ENCODE results near the gene NEK10.

The NEK10 gene

GRCh38 chr3:27285668-27286067 lies 83.5 kb downstream of the NEK10 start:
- Histone ChIP-seq H3K9me3 (ENCODE audit: control insufficient read depth, insufficient read depth, low read length) (no peaks in the 10 kb centered on the region), H3K27me3 (ENCODE audit: control insufficient read depth, insufficient read depth, low read length) (no peaks in the 10 kb centered on the region), H3K4me3 (ENCODE audit: low read length) (no peak overlapping the region), H3K4me1 (ENCODE audit: control insufficient read depth, insufficient read depth, low read length) (no peaks in the 10 kb centered on the region), H3K27ac (ENCODE audit: low read length) (no peak overlapping the region), H3K36me3 (ENCODE audit: control insufficient read depth, insufficient read depth, low read length) (no peaks in the 10 kb centered on the region)
- DNase-seq (ENCODE audit: low read depth, low spot score): no peak

DNA sequence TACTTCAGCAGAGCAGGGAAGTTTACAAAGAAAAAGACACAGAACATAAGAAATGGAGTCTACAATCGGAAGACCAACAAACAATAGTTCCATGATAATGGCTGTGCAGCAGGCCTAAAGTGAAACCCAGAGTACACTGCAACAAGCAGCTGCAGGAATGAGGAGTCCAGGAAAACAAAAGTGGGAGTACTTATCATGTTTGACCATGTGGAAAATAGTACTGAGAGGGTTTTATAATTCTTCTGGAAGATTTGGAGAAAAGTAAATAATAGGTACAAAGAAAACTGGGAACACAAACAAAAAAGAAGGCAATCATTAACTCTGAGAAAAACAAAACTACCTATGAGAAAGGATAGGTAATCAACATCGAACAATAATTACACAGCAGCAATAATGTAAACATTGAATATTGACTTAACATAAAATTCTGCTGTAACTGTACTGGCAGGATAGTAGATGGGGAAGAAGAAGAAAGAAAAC lies 87.5 kb downstream of the NEK10 start:
- no CpG with 5 or more reads among the region's 2 CpGs for WGBS (ENCODE audit: insufficient coverage, insufficient read length)
- Histone ChIP-seq H3K4me3 (ENCODE audit: low read length) (no peak overlapping the region), H3K27me3 (ENCODE audit: control insufficient read depth, insufficient read depth, low read length) (no peaks in the 10 kb centered on the region), H3K36me3 (ENCODE audit: control insufficient read depth, insufficient read depth, low read length) (no peaks in the 10 kb centered on the region), H3K27ac (ENCODE audit: low read length) (no peak overlapping the region), H3K4me1 (ENCODE audit: control insufficient read depth, insufficient read depth, low read length) (no peaks in the 10 kb centered on the region), H3K9me3 (ENCODE audit: control insufficient read depth, insufficient read depth, low read length) (no peaks in the 10 kb centered on the region)
- no peak for DNase-seq (ENCODE audit: low read depth, low spot score)

DNA sequence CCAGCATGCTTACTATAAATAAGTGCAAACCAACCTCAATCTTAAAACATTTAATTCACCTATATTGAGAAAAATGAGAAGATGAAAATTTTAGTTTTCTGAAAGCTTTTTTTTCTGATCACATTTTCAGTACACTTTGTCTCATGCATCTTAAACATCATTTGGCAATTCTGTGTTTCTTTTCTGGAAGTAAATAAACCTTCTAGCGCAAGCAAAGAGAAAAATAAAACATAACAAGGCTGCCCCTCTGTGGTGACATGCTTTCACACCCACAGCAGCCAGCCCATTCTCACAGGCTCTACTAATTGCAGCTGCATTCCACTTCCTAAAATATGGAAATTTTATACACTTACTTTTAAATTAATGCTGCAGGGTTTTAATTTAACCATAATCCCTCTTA lies 90.1 kb downstream of the NEK10 start:
- no peak overlapping the region for H3K27ac ChIP-seq (ENCODE audit: low read length)
- no peaks in the 10 kb centered on the region for H3K27me3 ChIP-seq (ENCODE audit: control insufficient read depth, insufficient read depth, low read length)
- WGBS (ENCODE audit: insufficient coverage, insufficient read length): no CpG with 5 or more reads among the region's 1 CpG

GRCh38 chr3:27278383-27279055 lies 90.7 kb downstream of the NEK10 start:
- H3K27ac ChIP-seq (ENCODE audit: low read length): no peak overlapping the region
- no CpG with 5 or more reads among the region's 3 CpGs for WGBS (ENCODE audit: insufficient coverage, insufficient read length)
- H3K9me3 ChIP-seq (ENCODE audit: control insufficient read depth, insufficient read depth, low read length): no peaks in the 10 kb centered on the region
- no peaks in the 10 kb centered on the region for H3K27me3 ChIP-seq (ENCODE audit: control insufficient read depth, insufficient read depth, low read length)
- no peak for DNase-seq (ENCODE audit: low read depth, low spot score)
- H3K4me3 ChIP-seq (ENCODE audit: low read length): no peak overlapping the region
- H3K36me3 ChIP-seq (ENCODE audit: control insufficient read depth, insufficient read depth, low read length): no peaks in the 10 kb centered on the region
- H3K4me1 ChIP-seq (ENCODE audit: control insufficient read depth, insufficient read depth, low read length): no peaks in the 10 kb centered on the region

More for the DNA sequence above, 90.1 kb downstream of the NEK10 start:
- Histone ChIP-seq H3K36me3 (ENCODE audit: control insufficient read depth, insufficient read depth, low read length) (no peaks in the 10 kb centered on the region), H3K9me3 (ENCODE audit: control insufficient read depth, insufficient read depth, low read length) (no peaks in the 10 kb centered on the region), H3K4me1 (ENCODE audit: control insufficient read depth, insufficient read depth, low read length) (no peaks in the 10 kb centered on the region), H3K4me3 (ENCODE audit: low read length) (no peak overlapping the region)
- no peak for DNase-seq (ENCODE audit: low read depth, low spot score)

DNA sequence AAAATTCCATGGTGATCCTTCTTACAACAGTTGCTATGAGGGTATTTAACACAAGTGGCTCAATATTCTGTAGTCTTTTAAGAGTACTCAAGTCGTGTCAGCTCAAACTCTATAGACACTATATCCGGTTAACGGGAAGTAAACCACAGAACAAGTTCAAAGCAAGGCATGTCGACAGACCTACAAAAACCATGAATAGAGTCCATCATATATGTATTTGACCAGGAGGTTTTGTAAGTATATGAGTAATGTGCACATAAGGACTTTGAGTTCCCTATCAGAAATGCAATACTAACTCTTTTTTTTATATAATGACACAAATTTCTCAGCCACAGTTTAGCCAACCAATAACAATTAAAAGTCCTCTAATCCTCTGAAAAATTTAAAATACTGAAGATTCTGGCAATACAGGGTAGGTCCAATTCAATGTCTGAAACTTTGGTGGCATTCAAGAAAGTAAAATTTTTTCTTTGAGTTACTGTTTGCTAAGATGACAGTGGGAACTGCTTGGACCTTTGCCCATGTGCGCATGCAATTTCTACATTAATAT lies 93.7 kb downstream of the NEK10 start:
- no peak overlapping the region for H3K4me3 ChIP-seq (ENCODE audit: low read length)
- no peak for DNase-seq (ENCODE audit: low read depth, low spot score)
- H3K27me3 ChIP-seq (ENCODE audit: control insufficient read depth, insufficient read depth, low read length): no peaks in the 10 kb centered on the region
- no CpG with 5 or more reads among the region's 5 CpGs for WGBS (ENCODE audit: insufficient coverage, insufficient read length)
- H3K4me1 ChIP-seq (ENCODE audit: control insufficient read depth, insufficient read depth, low read length): no peaks in the 10 kb centered on the region
- no peaks in the 10 kb centered on the region for H3K36me3 ChIP-seq (ENCODE audit: control insufficient read depth, insufficient read depth, low read length)
- no peaks in the 10 kb centered on the region for H3K9me3 ChIP-seq (ENCODE audit: control insufficient read depth, insufficient read depth, low read length)
- no peak overlapping the region for H3K27ac ChIP-seq (ENCODE audit: low read length)

GRCh38 chr3:27271890-27272289 lies 97.3 kb downstream of the NEK10 start:
- H3K27me3 ChIP-seq (ENCODE audit: control insufficient read depth, insufficient read depth, low read length): no peaks in the 10 kb centered on the region
- H3K9me3 ChIP-seq (ENCODE audit: control insufficient read depth, insufficient read depth, low read length): no peaks in the 10 kb centered on the region
- H3K4me1 ChIP-seq (ENCODE audit: control insufficient read depth, insufficient read depth, low read length): no peaks in the 10 kb centered on the region
- H3K4me3 ChIP-seq (ENCODE audit: low read length): no peak overlapping the region
- H3K27ac ChIP-seq (ENCODE audit: low read length): no peak overlapping the region
- DNase-seq (ENCODE audit: low read depth, low spot score): no peak
- H3K36me3 ChIP-seq (ENCODE audit: control insufficient read depth, insufficient read depth, low read length): no peaks in the 10 kb centered on the region

DNA sequence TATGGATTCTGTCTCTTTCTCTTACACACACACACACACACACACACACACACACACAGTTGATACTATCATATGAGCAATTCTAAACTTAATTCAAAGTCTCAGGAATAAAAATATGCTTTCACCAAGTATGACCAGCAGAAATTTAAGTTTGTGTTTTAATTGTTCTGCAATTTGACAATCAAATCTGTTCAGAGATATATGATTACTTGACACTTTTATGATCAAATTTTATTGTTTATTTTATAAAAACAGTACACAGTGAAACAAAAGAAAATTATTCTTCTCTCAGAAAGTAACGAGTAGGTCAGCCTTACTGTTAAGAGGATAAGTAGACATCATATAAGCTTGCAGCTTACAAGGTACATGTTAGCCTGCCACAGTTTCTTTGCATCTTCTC lies 114.3 kb downstream of the NEK10 start:
- H3K9me3 ChIP-seq (ENCODE audit: control insufficient read depth, insufficient read depth, low read length): no peaks in the 10 kb centered on the region
- no peak for DNase-seq (ENCODE audit: low read depth, low spot score)
- no peaks in the 10 kb centered on the region for H3K4me1 ChIP-seq (ENCODE audit: control insufficient read depth, insufficient read depth, low read length)
- H3K27ac ChIP-seq (ENCODE audit: low read length): no peak overlapping the region
- H3K36me3 ChIP-seq (ENCODE audit: control insufficient read depth, insufficient read depth, low read length): no peaks in the 10 kb centered on the region
- no peaks in the 10 kb centered on the region for H3K27me3 ChIP-seq (ENCODE audit: control insufficient read depth, insufficient read depth, low read length)
- WGBS (ENCODE audit: insufficient coverage, insufficient read length): no CpG with 5 or more reads among the region's 1 CpG
- H3K4me3 ChIP-seq (ENCODE audit: low read length): no peak overlapping the region

DNA sequence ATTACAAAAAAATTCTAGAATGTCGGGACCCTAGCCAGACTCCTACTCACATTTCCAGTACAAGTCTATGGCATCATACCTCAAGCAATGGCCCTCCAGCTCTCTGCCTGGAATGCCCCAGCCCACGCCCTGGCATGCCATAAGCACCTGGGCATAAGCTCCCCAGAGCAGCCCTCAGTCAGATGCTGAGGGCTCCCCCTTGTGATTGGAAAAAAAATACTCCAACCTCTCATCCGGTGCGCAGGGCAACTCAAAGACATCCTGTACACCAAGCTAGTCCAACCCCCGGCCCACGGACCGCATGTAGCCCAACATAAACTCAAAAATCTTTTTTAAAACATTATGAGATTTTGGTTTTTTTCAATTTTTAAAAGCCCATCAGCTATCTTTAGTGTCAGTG lies 115.4 kb downstream of the NEK10 start:
- H3K9me3 ChIP-seq (ENCODE audit: control insufficient read depth, insufficient read depth, low read length): no peaks in the 10 kb centered on the region

DNA sequence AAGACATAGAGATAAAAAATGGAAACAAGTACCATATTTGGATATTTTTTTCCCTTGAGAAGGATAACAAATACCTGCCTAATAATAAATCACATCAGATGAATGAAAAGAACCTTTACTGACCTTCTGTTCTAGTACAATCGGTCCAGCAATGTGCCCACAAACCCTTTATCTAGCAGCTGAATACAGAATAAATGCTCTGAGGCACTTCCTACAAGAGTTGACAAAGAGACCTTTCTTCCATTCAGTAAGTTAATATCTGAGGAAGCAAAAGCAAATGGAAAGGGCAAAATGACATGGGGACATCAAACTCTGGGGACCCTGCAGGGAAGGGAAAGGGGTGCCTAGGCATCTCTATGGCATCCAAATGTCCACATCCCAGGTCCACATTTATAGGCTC lies 115.8 kb downstream of the NEK10 start:
- DNase-seq (ENCODE audit: low read depth, low spot score): no peak
- H3K4me3 ChIP-seq (ENCODE audit: low read length): no peak overlapping the region
- no peaks in the 10 kb centered on the region for H3K36me3 ChIP-seq (ENCODE audit: control insufficient read depth, insufficient read depth, low read length)
- WGBS (ENCODE audit: insufficient coverage, insufficient read length): no CpG with 5 or more reads among the region's 1 CpG
- no peak overlapping the region for H3K27ac ChIP-seq (ENCODE audit: low read length)
- H3K9me3 ChIP-seq (ENCODE audit: control insufficient read depth, insufficient read depth, low read length): no peaks in the 10 kb centered on the region
- no peaks in the 10 kb centered on the region for H3K27me3 ChIP-seq (ENCODE audit: control insufficient read depth, insufficient read depth, low read length)
- no peaks in the 10 kb centered on the region for H3K4me1 ChIP-seq (ENCODE audit: control insufficient read depth, insufficient read depth, low read length)

More for the DNA sequence above, 115.4 kb downstream of the NEK10 start:
- no peaks in the 10 kb centered on the region for H3K36me3 ChIP-seq (ENCODE audit: control insufficient read depth, insufficient read depth, low read length)
- no peaks in the 10 kb centered on the region for H3K27me3 ChIP-seq (ENCODE audit: control insufficient read depth, insufficient read depth, low read length)
- H3K4me3 ChIP-seq (ENCODE audit: low read length): no peak overlapping the region
- no peaks in the 10 kb centered on the region for H3K4me1 ChIP-seq (ENCODE audit: control insufficient read depth, insufficient read depth, low read length)
- no peak overlapping the region for H3K27ac ChIP-seq (ENCODE audit: low read length)
- peak; percentile 7 for DNase-seq (ENCODE audit: low read depth, low spot score)
- no CpG with 5 or more reads among the region's 7 CpGs for WGBS (ENCODE audit: insufficient coverage, insufficient read length)

DNA sequence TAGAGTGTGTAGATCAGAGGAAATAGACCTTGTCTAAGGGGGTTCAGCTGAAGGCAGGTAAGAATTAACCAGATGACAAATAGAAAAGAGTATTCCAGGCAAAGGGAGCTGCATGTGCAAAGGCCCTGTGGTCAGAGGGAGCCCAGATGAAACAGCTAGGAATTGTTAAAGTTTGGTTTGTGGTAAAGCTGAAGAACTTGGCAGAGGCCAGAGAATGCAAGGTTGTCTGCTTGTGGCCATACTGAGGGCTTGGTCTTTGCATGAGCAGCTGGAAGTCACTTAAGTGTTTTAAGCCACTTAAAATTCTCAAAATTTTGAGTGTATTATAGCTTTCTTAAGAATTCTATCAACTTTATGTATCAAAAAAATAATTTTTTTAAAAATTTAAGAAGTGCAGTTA lies 116.5 kb downstream of the NEK10 start:
- H3K36me3 ChIP-seq (ENCODE audit: control insufficient read depth, insufficient read depth, low read length): no peaks in the 10 kb centered on the region
- no peak overlapping the region for H3K27ac ChIP-seq (ENCODE audit: low read length)
- no peak for DNase-seq (ENCODE audit: low read depth, low spot score)
- no peaks in the 10 kb centered on the region for H3K4me1 ChIP-seq (ENCODE audit: control insufficient read depth, insufficient read depth, low read length)
- no peak overlapping the region for H3K4me3 ChIP-seq (ENCODE audit: low read length)
- no peaks in the 10 kb centered on the region for H3K9me3 ChIP-seq (ENCODE audit: control insufficient read depth, insufficient read depth, low read length)
- H3K27me3 ChIP-seq (ENCODE audit: control insufficient read depth, insufficient read depth, low read length): no peaks in the 10 kb centered on the region

DNA sequence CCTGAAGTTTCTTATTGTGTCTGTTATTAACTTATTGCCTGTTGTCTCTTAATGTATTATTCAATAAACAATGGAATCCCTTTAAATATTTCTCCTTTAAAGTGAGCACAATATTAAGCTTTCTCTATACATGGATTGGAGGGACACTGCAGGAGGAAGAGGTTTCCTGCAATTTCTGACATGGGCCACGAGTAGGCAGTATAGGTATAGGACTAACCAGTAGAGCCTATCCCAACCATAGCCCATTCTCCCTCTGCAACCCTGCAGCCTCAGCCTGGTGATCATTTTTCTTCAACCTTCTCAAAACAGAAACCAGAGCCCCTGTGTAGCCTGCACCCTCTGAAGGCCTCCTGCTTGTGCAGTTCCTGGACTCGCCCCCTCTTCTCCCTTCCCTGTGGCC lies 124.8 kb downstream of the NEK10 start:
- Histone ChIP-seq H3K27me3 (ENCODE audit: control insufficient read depth, insufficient read depth, low read length) (no peaks in the 10 kb centered on the region), H3K9me3 (ENCODE audit: control insufficient read depth, insufficient read depth, low read length) (no peaks in the 10 kb centered on the region), H3K4me3 (ENCODE audit: low read length) (no peak overlapping the region), H3K36me3 (ENCODE audit: control insufficient read depth, insufficient read depth, low read length) (no peaks in the 10 kb centered on the region), H3K27ac (ENCODE audit: low read length) (no peak overlapping the region), H3K4me1 (ENCODE audit: control insufficient read depth, insufficient read depth, low read length) (no peaks in the 10 kb centered on the region)
- no CpG with 5 or more reads among the region's 2 CpGs for WGBS (ENCODE audit: insufficient coverage, insufficient read length)
- DNase-seq (ENCODE audit: low read depth, low spot score): no peak
